ENCODE measurements around the gene ATP6V1F.

- TF ChIP-seq POLR2AphosphoS5 (IDR thresholded peaks at IDR 0.05) (no peak), CTCF (IDR thresholded peaks at IDR 0.05 in 8 of 11, conservative IDR thresholded peaks at IDR 0.05 in 3 of 11) (no peak), POLR2A (IDR thresholded peaks at IDR 0.05) (no peak)
These were observed 36.1 kb upstream of the ATP6V1F start for GRCh38 chr7:128826512-128826911.

Measured in spleen (tissue), 7 donors.